ENCODE measurements around the gene ZFYVE27. TPM values are rescaled to one million over a fixed set of nuclear protein-coding genes. Genes with fewer than 3 reads are reported as not detected.

ZFYVE27 gene
- total RNA-seq, 4 donors from 2014 or later = 33.4 to 46.8 (median 42.7) TPM

GRCh38 chr10:97781618-97782331 lies 44.8 kb downstream of the ZFYVE27 start:
- no peak for TF ChIP-seq POLR2A (IDR thresholded peaks at IDR 0.05)
- TF ChIP-seq CTCF (IDR thresholded peaks at IDR 0.05) = no peak
- TF ChIP-seq EP300 (IDR thresholded peaks at IDR 0.05) = no peak
- WGBS, 2 donors = 61 to 68% methylated on average over 13 of the region's 14 CpGs
- Histone ChIP-seq H3K27ac (peak overlapping the region; percentile 50 to 81 (median 72)), H3K27me3 (no peaks in the 10 kb centered on the region), H3K4me3 (no peak overlapping the region), H3K4me1 (peaks cover 0 to 33% (median 23%) of the 10 kb centered on the region in 4 donors), H3K9me3 (no peaks in the 10 kb centered on the region), H3K36me3 (no peaks in the 10 kb centered on the region)
- DNase-seq (ENCODE audit: low spot score in 2 of 2) = no peak

- Histone ChIP-seq H3K4me1 (peaks cover 0 to 33% (median 23%) of the 10 kb centered on the region in 4 donors), H3K27me3 (no peaks in the 10 kb centered on the region), H3K36me3 (no peaks in the 10 kb centered on the region), H3K27ac (peak overlapping the region in 3 of 4 donors; percentile 50 to 81 (median 79)), H3K4me3 (no peak overlapping the region), H3K9me3 (no peaks in the 10 kb centered on the region)
- DNase-seq (ENCODE audit: low spot score in 2 of 2) = no peak
- WGBS, 2 donors = 83 to 86% methylated on average over 11 of the region's 11 CpGs
- TF ChIP-seq EP300 (IDR thresholded peaks at IDR 0.05) (no peak), CTCF (IDR thresholded peaks at IDR 0.05) (no peak), POLR2A (IDR thresholded peaks at IDR 0.05) (no peak)
Measured at GRCh38 chr10:97782455-97783228, 45.7 kb downstream of the ZFYVE27 start.

GRCh38 chr10:97784200-97784810 lies 47.4 kb downstream of the ZFYVE27 start:
- WGBS, 2 donors = 70 to 78% methylated on average over 8 to 9 of the region's 9 CpGs
- Histone ChIP-seq H3K9me3 (no peaks in the 10 kb centered on the region), H3K4me1 (peaks cover 0 to 41% (median 25%) of the 10 kb centered on the region in 4 donors), H3K27ac (peak overlapping the region in 2 of 4 donors; percentile 42 to 58), H3K4me3 (no peak overlapping the region), H3K27me3 (peaks cover 0 to 2% of the 10 kb centered on the region in 2 donors), H3K36me3 (no peaks in the 10 kb centered on the region)
- TF ChIP-seq EP300 (IDR thresholded peaks at IDR 0.05) (no peak), CTCF (IDR thresholded peaks at IDR 0.05) (no peak), POLR2A (IDR thresholded peaks at IDR 0.05) (no peak)
- no peak for DNase-seq (ENCODE audit: low spot score in 2 of 2)

GRCh38 chr10:97785231-97785630 lies 48.3 kb downstream of the ZFYVE27 start:
- no peaks in the 10 kb centered on the region for H3K9me3 ChIP-seq
- no peaks in the 10 kb centered on the region for H3K36me3 ChIP-seq
- peaks cover 0 to 6% of the 10 kb centered on the region in 2 donors for H3K27me3 ChIP-seq
- no peak overlapping the region for H3K27ac ChIP-seq
- WGBS, 2 donors = 91 to 94% methylated on average over 5 of the region's 5 CpGs
- no peak for DNase-seq (ENCODE audit: low spot score in 2 of 2)
- TF ChIP-seq EP300 (IDR thresholded peaks at IDR 0.05) = no peak
- no peak for TF ChIP-seq CTCF (IDR thresholded peaks at IDR 0.05)
- no peak for TF ChIP-seq POLR2A (IDR thresholded peaks at IDR 0.05)
- no peak overlapping the region for H3K4me3 ChIP-seq
- peaks cover 0 to 37% (median 21%) of the 10 kb centered on the region in 4 donors for H3K4me1 ChIP-seq
